ACHN (cell line): Measurements from ENCODE around the gene TP53RK.
A peak's percentile ranks its signal among the peaks of the same experiment; 100 is the strongest.

Experiments used
- DNase-seq: peaks from one replicate; pipeline ENCODE4 v3.0.0-alpha.2; 2015
- in situ Hi-C: cut with HindIII; loops from 2 replicates; pipeline ENCODE4 v1.10.0; 2017; ENCODE audit warnings: low sequenced_read_pairs, low pct_ligation_motif_present, low pct_unique_long_range_greater_than_20kb

Gene TP53RK

DNA sequence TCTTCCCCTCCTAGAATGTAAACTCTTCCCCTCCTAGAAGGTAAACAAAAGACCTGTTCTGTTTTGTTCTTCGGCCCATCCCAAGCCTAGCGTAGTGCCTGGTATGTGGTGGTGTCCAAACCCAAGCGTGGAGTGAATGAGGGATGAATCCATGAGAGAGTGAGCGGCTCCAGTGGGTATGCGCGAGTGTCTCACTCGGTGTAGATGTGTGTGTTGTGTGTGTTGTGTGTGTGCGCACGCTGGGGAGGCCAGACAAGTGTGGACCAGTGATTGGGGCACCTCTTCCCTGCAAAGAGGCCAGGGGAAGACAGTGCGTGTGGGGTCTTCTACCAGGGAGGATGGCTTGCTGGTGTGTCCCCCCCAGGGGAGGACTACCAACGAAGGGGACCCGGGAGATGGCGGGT is 19.8 kb upstream of the TP53RK start:
- in situ Hi-C loops, result no loop called here
- DNase-seq, result no peak

DNA sequence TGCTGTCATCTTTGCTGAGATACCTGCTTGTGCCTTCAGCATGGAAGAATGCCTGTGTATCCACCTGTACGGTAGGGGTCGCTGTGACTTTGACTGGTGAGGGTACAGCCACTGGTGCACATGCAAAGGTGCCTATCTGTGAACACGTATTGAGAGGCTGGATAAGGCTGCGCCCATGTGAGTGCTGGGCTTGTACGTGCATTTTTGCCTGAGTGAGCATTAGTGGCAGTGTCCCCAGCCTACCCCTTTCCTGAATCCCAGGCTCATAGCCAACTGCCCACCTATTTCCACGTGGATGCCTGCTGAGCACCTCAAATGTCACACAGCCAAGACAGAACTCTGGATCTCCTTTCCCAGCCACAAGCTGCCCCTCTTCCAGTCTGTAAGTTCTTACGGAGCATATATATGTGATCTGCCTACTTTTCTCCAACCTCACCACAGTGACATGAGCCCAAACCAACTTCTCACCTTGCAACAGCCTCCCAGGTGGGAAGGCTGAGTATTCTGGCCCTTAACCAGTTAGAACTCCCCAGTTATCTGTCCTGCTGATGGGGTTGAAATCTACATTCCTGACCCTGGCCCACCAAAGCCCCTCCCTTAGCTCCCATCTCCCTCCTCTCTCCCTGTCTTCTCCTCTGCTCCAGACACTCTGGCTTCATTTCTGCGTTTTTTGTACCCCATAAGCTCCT is 19.1 kb upstream of the TP53RK start:
- no peak for DNase-seq
- in situ Hi-C loops, result no loop called here

DNA sequence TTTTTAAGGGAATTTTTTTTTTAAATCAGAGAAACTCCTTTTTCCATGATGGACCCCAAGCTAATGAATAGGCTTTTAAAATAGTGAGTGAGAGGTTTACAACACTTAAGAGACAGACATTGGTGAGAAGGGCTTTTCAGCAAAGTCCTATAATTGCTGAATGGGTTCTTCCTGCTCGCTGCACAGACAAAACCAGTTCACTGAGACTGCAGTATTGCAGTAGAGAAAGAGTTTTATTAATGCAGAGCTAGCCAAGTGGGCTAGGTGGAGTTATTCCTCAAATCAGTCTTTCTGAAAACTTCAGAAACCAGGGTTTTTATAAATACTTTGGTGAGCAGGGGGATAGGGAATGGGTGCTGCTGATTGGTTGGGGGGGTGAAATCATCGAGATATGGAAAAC is 17.0 kb upstream of the TP53RK start:
- in situ Hi-C loops, result no loop called here
- DNase-seq, result no peak

DNA sequence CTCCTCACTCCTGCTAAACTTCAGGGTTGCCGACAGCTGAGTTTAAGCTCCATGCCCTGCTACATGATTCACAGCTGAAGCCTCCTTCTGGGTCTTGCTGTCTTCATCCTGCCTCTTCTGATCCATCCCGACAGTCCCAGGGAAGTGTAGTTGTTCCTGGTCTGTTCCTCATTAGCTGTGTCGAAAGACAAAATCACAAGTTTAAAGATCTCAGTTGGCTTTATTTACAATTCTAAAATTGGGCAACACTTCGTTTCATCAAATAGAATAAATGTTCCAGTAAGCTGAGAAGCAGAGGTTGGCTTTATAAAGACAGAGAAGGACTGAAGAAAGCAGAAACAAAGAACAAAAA is 16.1 kb upstream of the TP53RK start:
- DNase-seq, result no peak
- in situ Hi-C loops, result no loop called here

DNA sequence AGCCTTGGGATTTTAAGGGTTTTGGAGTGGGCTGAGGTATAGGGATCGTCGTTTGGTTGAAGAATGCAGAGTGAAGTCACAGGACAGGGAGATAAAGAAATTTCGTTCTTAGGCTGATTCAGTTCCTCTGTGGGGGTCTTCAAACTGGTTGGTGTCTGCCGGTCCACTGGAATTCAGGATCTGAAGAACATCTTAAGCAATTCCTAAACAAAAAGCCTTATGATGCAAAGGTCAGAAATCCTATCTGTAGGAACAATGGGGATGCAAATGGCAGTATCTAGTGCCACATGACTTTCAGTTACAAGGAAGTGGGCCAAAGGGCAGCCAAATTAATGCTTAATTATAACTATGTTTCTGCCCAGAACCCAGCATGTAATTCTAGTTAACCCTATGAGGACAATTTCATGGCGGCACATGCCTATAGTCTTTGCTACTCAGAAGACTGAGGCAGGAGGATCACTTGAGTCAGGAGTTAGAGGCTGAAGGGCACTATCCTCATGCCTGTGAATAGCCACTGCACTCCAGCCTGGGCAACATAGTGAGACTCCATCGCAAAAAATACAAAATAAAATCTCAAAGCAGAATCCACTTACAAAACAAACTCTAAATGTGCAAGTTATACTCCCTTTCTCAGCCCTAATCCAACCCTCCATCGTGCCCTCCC is 15.6 kb upstream of the TP53RK start:
- in situ Hi-C loops, result no loop called here

DNA sequence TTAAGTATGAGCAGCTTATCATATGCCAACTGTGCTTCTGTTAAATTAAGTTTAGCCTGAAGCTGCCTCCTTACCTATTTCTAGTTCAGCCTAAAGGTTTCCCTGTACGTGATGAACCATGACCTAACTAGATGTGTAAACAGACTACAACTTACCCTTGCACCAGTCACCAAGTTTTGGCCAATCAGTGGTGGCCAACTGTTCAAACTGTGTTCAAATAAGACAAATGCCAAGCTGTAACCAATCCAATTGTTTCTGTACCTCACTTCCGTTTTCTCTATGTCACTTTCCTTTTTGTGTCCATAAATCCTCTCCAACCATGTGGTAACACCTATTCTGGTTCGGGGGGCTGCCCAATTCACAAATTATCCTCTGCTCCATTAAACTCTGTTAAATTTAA is 14.2 kb upstream of the TP53RK start:
- in situ Hi-C loops, result no loop called here

More for the DNA sequence above, 15.6 kb upstream of the TP53RK start:
- DNase-seq, result no peak

DNA sequence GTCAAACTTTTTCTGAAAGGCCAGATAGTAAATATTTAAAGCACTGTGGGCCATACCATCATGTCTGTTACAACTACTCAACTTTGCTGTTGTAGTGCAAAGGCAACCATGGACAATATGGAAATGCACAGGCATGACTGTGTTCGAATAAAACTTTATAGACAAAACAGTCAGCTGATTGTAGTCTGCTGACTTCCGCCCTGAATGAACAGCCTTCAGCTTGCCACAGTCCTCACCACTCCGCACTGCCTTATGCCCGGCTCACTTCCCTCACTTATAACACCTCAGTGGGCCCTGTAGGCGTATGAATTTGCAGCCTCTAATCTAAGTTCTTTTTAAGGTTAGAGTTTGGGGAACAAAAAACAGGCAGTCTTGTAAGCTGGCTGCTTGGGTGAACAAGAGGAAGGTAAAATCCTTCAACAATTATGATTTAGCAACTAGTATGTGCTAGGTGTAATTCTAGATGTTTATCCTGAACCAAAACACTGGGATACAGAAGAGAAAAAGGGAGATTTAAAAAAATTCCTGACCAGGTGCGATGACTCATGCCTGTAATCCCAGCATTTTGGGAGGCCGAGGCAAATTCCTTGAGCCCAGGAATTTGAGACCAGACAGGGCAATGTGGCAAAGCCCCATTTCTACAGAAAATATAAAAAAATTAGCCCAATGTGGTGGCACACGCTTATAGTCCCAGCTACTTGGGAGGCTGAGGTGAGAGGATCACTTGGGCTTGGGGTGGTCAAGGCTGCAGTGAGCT is 13.4 kb upstream of the TP53RK start:
- DNase-seq, result no peak
- in situ Hi-C loops, result no loop called here

More for the DNA sequence above, 14.2 kb upstream of the TP53RK start:
- DNase-seq, result no peak

DNA sequence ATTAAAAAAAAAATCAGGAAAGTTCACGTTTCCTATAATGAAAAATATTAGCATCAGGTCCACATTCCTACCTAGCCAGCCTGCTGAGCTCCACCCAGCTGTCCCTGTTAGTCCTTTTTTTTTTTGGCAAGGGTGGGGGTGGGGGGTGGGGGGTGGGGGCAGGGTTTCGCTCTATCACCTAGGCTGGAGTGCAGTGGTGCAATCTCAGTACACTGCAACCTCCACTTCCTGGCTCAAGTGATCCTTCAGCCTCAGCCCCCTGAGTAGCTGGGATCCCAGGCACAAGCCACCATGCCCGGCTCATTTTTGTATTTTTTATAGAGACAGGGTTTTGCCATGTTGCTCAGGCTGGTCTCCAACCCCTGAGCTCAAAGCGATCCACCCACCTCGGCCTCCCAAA is 12.7 kb upstream of the TP53RK start:
- in situ Hi-C loops, result no loop called here
- DNase-seq, result no peak

DNA sequence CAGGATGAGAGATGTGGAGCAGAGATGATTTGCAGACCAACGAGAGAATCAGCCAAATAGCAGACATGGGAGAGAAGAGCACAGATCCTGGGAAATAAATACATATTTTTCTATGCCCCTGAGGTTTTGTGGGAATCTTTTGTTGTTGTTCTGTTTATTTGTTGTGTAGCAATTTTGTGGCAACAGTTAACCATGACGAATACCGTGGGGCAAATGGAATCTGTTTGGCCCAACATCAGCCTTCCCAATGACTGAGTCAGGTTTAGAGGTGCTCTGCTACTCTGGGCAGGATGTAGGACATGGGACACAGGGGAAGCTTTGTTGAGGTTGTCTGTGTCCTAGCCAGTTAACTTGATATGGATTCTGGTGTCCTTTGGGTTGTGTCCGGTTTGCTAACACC is 12.3 kb upstream of the TP53RK start:
- in situ Hi-C loops, result no loop called here

DNA sequence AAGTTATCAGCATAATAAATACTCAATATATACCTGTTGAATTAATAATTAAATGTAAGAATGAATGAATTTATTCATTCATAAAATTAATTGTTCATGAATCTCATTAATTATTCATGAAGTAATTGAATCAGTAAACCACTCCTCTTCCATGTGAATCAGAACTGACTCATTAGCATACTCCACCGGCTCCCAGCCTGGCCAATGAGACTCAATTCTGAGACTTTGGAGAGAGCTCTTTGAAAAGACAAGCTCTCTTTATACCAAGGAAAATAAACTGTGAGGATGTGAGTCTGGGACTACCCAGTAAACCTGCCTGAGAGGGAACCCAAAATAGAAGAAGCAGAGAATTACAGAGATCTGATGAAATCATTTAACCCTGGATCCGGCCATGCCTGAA is 11.8 kb upstream of the TP53RK start:
- no peak for DNase-seq
- in situ Hi-C loops, result no loop called here

More for the DNA sequence above, 12.3 kb upstream of the TP53RK start:
- DNase-seq, result no peak

DNA sequence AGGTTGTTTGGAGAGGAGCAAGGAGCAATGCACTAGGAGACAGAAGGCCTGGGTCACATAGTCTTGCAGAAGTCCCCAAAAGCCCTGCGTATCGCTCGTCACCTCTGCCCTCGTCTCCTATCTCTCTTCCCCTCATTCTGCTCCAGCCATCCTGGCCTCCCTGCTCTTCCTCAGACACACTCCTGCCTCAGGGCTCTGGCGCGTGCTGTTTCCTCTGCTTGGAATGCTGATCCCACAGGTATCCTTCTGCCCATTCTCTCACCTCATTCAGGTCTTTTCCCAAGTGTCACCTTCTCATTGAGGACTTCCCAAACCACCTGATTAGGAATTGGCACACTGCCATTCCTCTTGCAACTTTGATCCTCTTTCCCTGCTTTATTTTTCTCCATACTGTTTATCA is 11.2 kb upstream of the TP53RK start:
- in situ Hi-C loops, result no loop called here
- DNase-seq, result no peak

DNA sequence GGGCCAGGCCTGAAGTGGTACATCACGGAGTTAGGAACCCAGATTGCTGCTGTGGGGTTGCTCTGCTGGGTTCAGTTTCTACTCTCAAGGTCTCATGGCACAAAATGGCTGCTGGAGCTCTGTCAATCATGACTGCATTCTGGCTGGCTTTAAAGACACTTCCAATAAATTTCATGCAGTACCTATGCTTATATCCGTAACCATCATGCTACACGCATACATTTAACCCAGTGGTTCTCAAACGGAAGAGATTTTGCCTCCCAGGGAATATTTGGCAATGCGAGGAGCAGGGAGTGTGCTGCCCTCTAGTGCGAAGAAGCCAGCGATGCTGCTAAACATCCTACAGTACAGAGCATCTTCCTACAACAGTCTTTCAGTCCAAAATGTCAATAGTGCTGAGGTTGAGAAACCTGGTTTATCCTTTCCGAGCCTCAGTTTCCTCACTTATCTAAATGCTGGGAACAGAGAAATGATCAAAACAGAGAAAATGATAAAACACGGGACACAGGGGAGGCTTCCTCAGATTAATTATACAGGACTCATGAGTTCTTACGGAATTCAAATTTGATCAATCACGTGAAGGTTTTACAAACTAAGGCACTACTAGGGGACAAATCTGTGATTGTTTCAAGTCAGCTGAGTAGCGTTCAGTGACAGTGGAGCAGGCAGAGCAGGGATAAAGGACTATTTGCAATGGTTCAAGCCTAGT is 10.6 kb upstream of the TP53RK start:
- peak; percentile 14 for DNase-seq

DNA sequence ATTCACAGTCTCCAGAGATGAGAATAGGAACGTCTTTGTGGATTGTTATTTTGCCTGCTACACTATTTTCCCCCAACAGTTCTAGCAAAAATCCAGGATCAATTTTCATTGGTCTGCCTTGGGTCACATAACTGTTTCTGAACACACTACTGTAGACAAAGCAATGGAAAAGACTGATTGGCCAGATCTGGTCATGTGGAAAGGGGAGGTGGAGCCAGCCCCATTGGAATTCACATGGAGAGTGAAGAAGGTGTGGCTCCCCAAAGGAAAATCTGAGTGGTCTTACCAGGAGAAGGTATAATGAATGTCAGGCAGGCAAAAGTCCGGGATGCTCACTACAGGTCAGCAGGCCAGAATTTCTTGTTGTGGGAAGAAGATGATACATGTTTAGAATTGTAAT is 9.5 kb upstream of the TP53RK start:
- in situ Hi-C loops, result no loop called here
- no peak for DNase-seq

More for the DNA sequence above, 10.6 kb upstream of the TP53RK start:
- in situ Hi-C loops, result no loop called here

DNA sequence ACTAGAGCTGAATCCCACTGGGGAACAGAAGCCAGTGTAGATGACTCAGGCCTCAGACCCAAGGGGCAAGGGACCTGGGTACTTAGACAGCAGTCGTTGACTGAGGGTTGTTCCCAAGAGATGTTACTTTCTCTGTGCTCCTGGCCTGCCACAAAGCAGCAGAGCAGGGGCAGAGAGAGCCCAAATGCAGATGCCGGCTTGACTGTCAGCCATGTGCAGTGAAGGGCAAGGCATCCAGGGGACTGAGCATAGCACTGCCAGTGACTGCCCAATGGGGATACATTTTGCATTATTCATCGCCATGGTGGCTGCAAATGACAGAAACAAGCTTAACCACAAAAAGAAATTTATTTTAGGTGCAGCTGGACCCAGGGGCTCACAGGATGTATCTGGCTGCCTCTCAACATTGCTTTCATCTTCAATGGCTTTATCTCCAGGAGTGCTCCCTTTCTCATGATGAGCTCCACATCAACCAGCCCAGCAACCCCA is 7.6 kb upstream of the TP53RK start:
- in situ Hi-C loops, result no loop called here

DNA sequence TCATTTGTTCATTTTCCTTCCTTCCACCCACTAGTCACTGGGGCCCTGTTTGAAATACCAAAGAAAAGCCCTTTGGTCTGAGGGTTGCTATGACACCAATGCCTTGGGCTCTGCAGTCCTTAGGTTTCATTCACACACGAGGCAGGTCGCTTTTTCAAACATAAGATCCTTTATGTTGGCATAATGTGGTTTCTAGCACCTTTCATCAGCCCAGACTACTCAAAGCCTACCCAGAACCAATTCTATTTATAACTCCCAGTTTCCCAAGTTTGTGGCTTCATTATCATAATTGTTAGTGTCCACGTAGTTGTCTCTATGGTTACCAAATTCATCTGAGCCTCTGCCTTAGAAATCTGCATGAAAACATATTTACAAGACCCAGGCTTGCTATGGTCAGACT is 6.6 kb upstream of the TP53RK start:
- DNase-seq, result no peak
- in situ Hi-C loops, result no loop called here

More for the DNA sequence above, 7.6 kb upstream of the TP53RK start:
- no peak for DNase-seq

DNA sequence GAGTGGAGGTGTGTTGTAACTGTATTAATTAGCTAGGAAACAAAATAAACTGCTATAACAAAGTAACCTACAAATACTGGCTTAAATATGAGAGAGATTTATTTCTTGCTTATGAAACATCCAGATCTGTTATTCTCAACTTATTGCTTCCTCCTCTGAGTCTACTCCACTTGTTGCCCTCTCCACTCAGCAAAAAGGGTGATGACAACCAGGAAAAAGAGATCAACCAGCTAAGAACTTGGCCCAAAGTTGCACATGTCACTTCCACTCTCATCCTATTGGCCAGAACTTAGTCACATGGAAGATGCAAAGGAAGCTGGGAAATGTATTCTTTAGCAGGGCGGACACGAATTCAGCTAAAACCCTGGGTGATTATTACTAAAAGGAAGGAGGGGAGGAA is 5.2 kb upstream of the TP53RK start:
- peak; percentile 6 for DNase-seq
- in situ Hi-C loops, result no loop called here

DNA sequence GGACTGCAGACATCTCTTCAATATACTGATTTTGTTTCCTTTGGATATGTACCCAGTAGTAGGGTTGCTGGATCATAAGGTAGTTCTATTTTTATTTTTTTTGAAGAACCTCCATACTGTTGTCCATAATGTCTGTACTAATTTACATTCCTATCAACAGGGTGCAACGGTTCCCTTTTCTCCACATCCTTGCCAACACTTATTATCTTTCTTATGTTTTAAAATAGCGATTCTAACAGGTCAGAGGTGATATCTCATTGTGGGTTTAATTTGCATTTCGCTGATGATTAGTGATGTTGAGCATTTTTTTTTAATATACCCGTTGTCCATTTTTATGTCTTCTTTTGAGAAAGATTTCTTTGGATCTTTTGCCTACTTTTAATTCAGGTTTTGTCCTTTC is 2.0 kb upstream of the TP53RK start:
- in situ Hi-C loops, result no loop called here
- no peak for DNase-seq

DNA sequence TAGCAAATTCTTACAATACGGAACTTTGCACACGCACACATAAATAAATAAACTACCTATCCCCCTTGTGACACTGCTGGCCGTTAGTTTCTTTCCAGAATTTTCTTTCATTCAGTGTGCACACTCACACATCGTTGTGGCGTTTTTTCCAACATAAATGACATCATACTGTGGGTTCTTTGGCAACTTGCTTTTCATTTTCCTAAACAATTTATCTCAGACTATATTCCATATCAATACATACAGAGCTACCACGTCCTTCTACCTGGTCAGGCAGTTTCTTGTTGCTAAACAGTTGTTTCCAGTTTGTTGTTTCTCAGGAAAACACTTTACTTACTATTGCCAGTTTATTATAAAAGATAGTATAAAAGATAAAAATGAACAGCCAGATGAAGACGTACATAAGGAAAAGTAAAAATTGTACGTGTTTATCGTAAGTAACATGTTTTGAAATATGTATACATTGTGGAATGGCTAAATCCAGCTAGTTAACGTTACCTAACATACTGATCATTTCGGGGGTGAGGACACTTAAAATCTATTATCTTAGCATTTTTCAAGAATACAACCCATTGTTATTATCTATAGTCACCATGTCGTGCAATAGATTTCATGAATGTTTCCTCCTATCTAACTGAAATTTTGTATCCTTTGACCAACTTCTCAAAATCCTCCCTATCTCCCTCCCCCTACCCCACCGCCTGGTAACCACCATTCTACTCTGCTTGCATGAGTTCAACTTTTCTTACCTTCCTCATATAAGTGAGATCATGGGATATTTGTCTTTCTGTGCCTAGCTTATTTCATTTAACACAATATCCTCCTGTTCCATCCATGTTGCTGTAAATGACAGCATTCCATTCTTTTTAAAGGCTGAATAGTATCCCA is 1.2 kb upstream of the TP53RK start:
- in situ Hi-C loops, result no loop called here

More for the DNA sequence above, 1.2 kb upstream of the TP53RK start:
- DNase-seq, result no peak
